HepG2 (cell line): ENCODE measurements around the gene SLC2A11. TPM values are rescaled to one million over a fixed set of nuclear protein-coding genes. Genes with fewer than 3 reads are reported as not detected.

Experiments
- ARID2 ChIP-seq: sonication (generic); formaldehyde crosslinking; IDR thresholded peaks from 2 replicates; pipeline ENCODE4 v1.8.1; 2022; ENCODE audit warnings: mild to moderate bottlenecking, missing genetic modification reagents, borderline replicate concordance
- ARID4A ChIP-seq: sonication (generic); formaldehyde crosslinking; IDR thresholded peaks from 2 replicates; pipeline ENCODE4 v1.5.0; 2020; ENCODE audit warnings: mild to moderate bottlenecking, missing genetic modification reagents, borderline replicate concordance
- BATF2 ChIP-seq: sonication (generic); formaldehyde crosslinking; IDR thresholded peaks from 2 replicates; pipeline ENCODE4 v1.8.0; 2022; ENCODE audit warnings: mild to moderate bottlenecking, missing genetic modification reagents, moderate library complexity
- DMAP1 ChIP-seq: IDR thresholded peaks from 2 replicates; pipeline ENCODE4 v1.6.1; 2016
- FOXK1 ChIP-seq: sonication (generic); formaldehyde crosslinking; IDR thresholded peaks from 2 replicates; pipeline ENCODE4 v1.4.0; 2020; ENCODE audit warnings: low read depth, missing genetic modification reagents, borderline replicate concordance
- FOXP1 ChIP-seq, 2 experiments: fragments of 450-650 bp in 1 of 2; IDR thresholded peaks; 2 replicates each; pipeline ENCODE4 v1.6.1; 2017 to 2018; ENCODE audit warnings: antibody characterized with exemption in 1 of 2
- HDAC1 ChIP-seq: sonication (generic); formaldehyde crosslinking; IDR thresholded peaks from 2 replicates; pipeline ENCODE4 v1.5.1; 2020; ENCODE audit warnings: mild to moderate bottlenecking, missing genetic modification reagents
- MAX ChIP-seq: IDR thresholded peaks from 2 replicates; pipeline ENCODE4 v1.6.1; 2012; ENCODE audit warnings: inconsistent platforms
- MTF1 ChIP-seq: sonication (generic); formaldehyde crosslinking; IDR thresholded peaks from 2 replicates; pipeline ENCODE4 v1.5.0; 2020; ENCODE audit warnings: missing genetic modification reagents
- PITX1 ChIP-seq: sonication (generic); formaldehyde crosslinking; IDR thresholded peaks from 2 replicates; pipeline ENCODE4 v1.5.1; 2020; ENCODE audit warnings: mild to moderate bottlenecking, missing genetic modification reagents
- SP4 ChIP-seq: sonication (generic); formaldehyde crosslinking; IDR thresholded peaks from 2 replicates; pipeline ENCODE4 v1.8.1; 2023; ENCODE audit warnings: mild to moderate bottlenecking, missing genetic modification reagents
- SP5 ChIP-seq: IDR thresholded peaks from 2 replicates; pipeline ENCODE4 v1.6.1; 2016; ENCODE audit warnings: low read depth, borderline replicate concordance
- ZBED4 ChIP-seq: sonication (generic); formaldehyde crosslinking; IDR thresholded peaks from 2 replicates; pipeline ENCODE4 v1.4.0; 2020; ENCODE audit warnings: missing genetic modification reagents, borderline replicate concordance
- ZMYM4 ChIP-seq: sonication (generic); formaldehyde crosslinking; IDR thresholded peaks from 2 replicates; pipeline ENCODE4 v1.8.1; 2023; ENCODE audit warnings: mild to moderate bottlenecking, missing genetic modification reagents
- ZNF317 ChIP-seq: sonication (generic); formaldehyde crosslinking; IDR thresholded peaks from 2 replicates; pipeline ENCODE4 v1.5.0; 2020; ENCODE audit warnings: mild to moderate bottlenecking, missing genetic modification reagents
- ZNF761 ChIP-seq: sonication (generic); formaldehyde crosslinking; conservative IDR thresholded peaks from 2 replicates; pipeline ENCODE4 v1.4.0; 2020; ENCODE audit warnings: mild to moderate bottlenecking, missing genetic modification reagents
- ZNF800 ChIP-seq: sonication (generic); formaldehyde crosslinking; IDR thresholded peaks from 2 replicates; pipeline ENCODE4 v1.4.0; 2020; ENCODE audit warnings: missing genetic modification reagents
- ZNF850 ChIP-seq: sonication (generic); formaldehyde crosslinking; conservative IDR thresholded peaks from 2 replicates; pipeline ENCODE4 v1.9.0; 2021; ENCODE audit warnings: mild to moderate bottlenecking, missing genetic modification reagents
- polyA plus RNA-seq, 8 experiments: library from polyadenylated mRNA; depleted of rRNA in 3 of 8; stranded (reverse) in 7 of 8; unstranded in 1 of 8; fragments of >200 nt; fragmentation: Illumina TruSeq in 4 of 8; extraction: Trizol in 4 of 8; gene quantifications; 2 replicates each; pipeline versions ENCODE4 v1.2.1 to v1.2.3, GENCODE V29; 2011 to 2016; ENCODE audit warnings: low read depth in 4 of 8, missing spikeins in 1 of 8, mixed read lengths in 1 of 8; ENCODE audit not compliant: insufficient read depth in 1 of 8
- total RNA-seq, 5 experiments: library from RNA; depleted of rRNA; stranded (reverse); fragments of >200 nt; fragmentation: Illumina TruSeq; extraction: Trizol; gene quantifications; 2 replicates each; pipeline ENCODE4 v1.2.3, GENCODE V29; 2016; ENCODE audit warnings: low read depth in 1 of 5

Gene SLC2A11
- total and polyA plus RNA-seq, 2 of the 13 experiments (the other 11 are each of a cell fraction or from before 2014, with no cell fraction given): 15.2 to 15.4 TPM

- TF ChIP-seq ZBED4 (CRISPR knock-in tag) (no peak), HDAC1 (CRISPR knock-in tag) (peak; percentile 74), ZNF761 (CRISPR knock-in tag) (no peak), ZNF850 (no peak), ZMYM4 (CRISPR knock-in tag) (peak; percentile 92), BATF2 (CRISPR knock-in tag) (peak; percentile 72), ZNF317 (0 out of 2 replicates have a peak, but pooled peaks have one; percentile 38), ARID2 (no peak), MTF1 (no peak), PITX1 (CRISPR knock-in tag) (peak; percentile 63), SP5 (peak; percentile 78; the same call in 1 of the 2 replicates), ZNF800 (CRISPR knock-in tag) (no peak), ARID4A (peak; percentile 92), MAX (peak; percentile 94), DMAP1 (CRISPR knock-in tag) (peak; percentile 68; the same call in 1 of the 2 replicates), FOXK1 (CRISPR knock-in tag) (peak; percentile 83; the same call in 1 of the 2 replicates), FOXP1 (IDR thresholded peaks at IDR 0.05) (no peak), FOXP1 (CRISPR knock-in tag; IDR thresholded peaks at IDR 0.05) (no peak), SP4 (CRISPR knock-in tag) (peak; percentile 92)
Observed at GRCh38 chr22:23913661-23914353, 56.1 kb downstream of the SLC2A11 start (continued).
